CD4-positive, alpha-beta T cell (primary cell): Measurements from ENCODE around the gene ARHGEF33. TPM values are rescaled to one million over a fixed set of nuclear protein-coding genes. Genes with fewer than 3 reads are reported as not detected.
"Not testable (repeated sequence)": the region's sequence is repeated elsewhere in the genome, so short reads cannot be mapped to it uniquely, and the experiment has no call there.

Experiments used
- ATAC-seq: fragments of 200-7000 bp; cut with Tn5 transposase; one replicate; pipeline ENCODE4 v1.10.0; 2022; ENCODE audit warnings: mild to moderate bottlenecking; ENCODE audit not compliant: poor library complexity
- CTCF ChIA-PET: fragments of 350-600 bp; sonication (Branson Sonifier 250); formaldehyde crosslinking; loops from one replicate; lab custom pipeline; 2021; ENCODE audit warnings: antibody characterized with exemption, inconsistent platforms; lab: Charles Lee
- POLR2A ChIA-PET: fragments of 350-600 bp; sonication (Branson Sonifier 250); formaldehyde crosslinking; loops from one replicate; lab custom pipeline; 2021; ENCODE audit warnings: antibody characterized with exemption, inconsistent platforms; lab: Charles Lee
- DNase-seq, 14 experiments: peaks; one replicate each; pipeline ENCODE4 v3.0.0-alpha.2; 2013 to 2020; ENCODE audit warnings: mixed read lengths in 2 of 14
- H3K27ac ChIP-seq, 2 donors: one replicate each; pipeline versions ENCODE4 v1.5.1 to v1.7.0; 2013; ENCODE audit warnings: low read length in 2 of 2, low read depth in 1 of 2, mild to moderate bottlenecking in 1 of 2
- H3K27me3 ChIP-seq, 2 experiments: 1 replicate in 1 of 2; 2 replicates in 1 of 2; pipeline versions ENCODE4 v1.6.1 to v1.7.0; 2013; ENCODE audit warnings: low read length in 2 of 2, control low read depth in 1 of 2, mild to moderate bottlenecking in 1 of 2, moderate library complexity in 1 of 2; ENCODE audit not compliant: insufficient read depth in 2 of 2, control insufficient read depth in 1 of 2
- H3K36me3 ChIP-seq: one replicate; pipeline ENCODE4 v1.6.1; 2013; ENCODE audit warnings: low read length, control low read depth; ENCODE audit not compliant: insufficient read depth
- H3K4me1 ChIP-seq: one replicate; pipeline ENCODE4 v1.6.1; 2013; ENCODE audit warnings: low read length, control low read depth; ENCODE audit not compliant: insufficient read depth
- H3K4me3 ChIP-seq: one replicate; pipeline ENCODE4 v1.5.1; 2013; ENCODE audit warnings: mild to moderate bottlenecking, low read length, moderate library complexity
- H3K9me3 ChIP-seq, 2 experiments: 1 replicate in 1 of 2; 2 replicates in 1 of 2; pipeline versions ENCODE4 v1.6.1 to v1.7.0; 2013; ENCODE audit warnings: low read length in 2 of 2, mild to moderate bottlenecking in 2 of 2, control low read depth in 1 of 2, moderate library complexity in 1 of 2; ENCODE audit not compliant: control insufficient read depth in 1 of 2, insufficient read depth in 1 of 2
- H3K27ac Mint-ChIP-seq: one replicate; pipeline ENCODE4 v1.8.0; 2020; ENCODE audit warnings: mixed read lengths
- H3K27me3 Mint-ChIP-seq: one replicate; pipeline ENCODE4 v1.8.0; 2021; ENCODE audit warnings: mixed read lengths
- H3K36me3 Mint-ChIP-seq: one replicate; pipeline ENCODE4 v1.8.0; 2021; ENCODE audit warnings: low read depth, mixed read lengths
- H3K4me1 Mint-ChIP-seq: one replicate; pipeline ENCODE4 v1.8.0; 2021; ENCODE audit warnings: low read depth, mixed read lengths
- H3K4me3 Mint-ChIP-seq: one replicate; pipeline ENCODE4 v1.8.0; 2020; ENCODE audit warnings: mild to moderate bottlenecking, mixed read lengths
- H3K9me3 Mint-ChIP-seq: one replicate; pipeline ENCODE4 v1.8.0; 2020; ENCODE audit warnings: mixed read lengths
- intact Hi-C, 2 experiments: fragments of 100-400 bp; cut with DNase I in 1 of 2; cut with micrococcal nuclease in 1 of 2; formaldehyde crosslinking; loops; one replicate each; pipeline versions ENCODE4 v1.15.1 to v1.9.0; 2023 to 2025; cut with DNase I, micrococcal nuclease
- total RNA-seq, 174 experiments: library from RNA in 2 of 174; stranded (reverse) in 2 of 174; gene quantifications; one replicate each; pipeline ENCODE4 v1.2.3 and lab custom pipeline; 2021 to 2026
- TF ChIP-seq, protein P1 (sequence below): fragments of 200-600 bp; IDR thresholded peaks from one replicate; pipeline ENCODE4 v1.8.0; 2022; ENCODE audit warnings: antibody characterized with exemption, mild to moderate bottlenecking

Gene ARHGEF33
- total RNA-seq, 2 experiments from 2014 or later = not detected

GRCh38 chr2:38934742-38935141 is 45.1 kb downstream of the ARHGEF33 start:
- Mint-ChIP-seq H3K4me1 (no peaks in the 10 kb centered on the region), H3K4me3 (no peak overlapping the region), H3K36me3 (no peaks in the 10 kb centered on the region), H3K27me3 (no peaks in the 10 kb centered on the region), H3K27ac (no peak overlapping the region), H3K9me3 (no peaks in the 10 kb centered on the region)
- no peak overlapping the region for H3K27ac ChIP-seq
- ChIA-PET CTCF (no interaction called here), POLR2A (no interaction called here)
- H3K4me3 ChIP-seq = no peak overlapping the region
- H3K36me3 ChIP-seq = no peaks in the 10 kb centered on the region
- no peaks in the 10 kb centered on the region for H3K9me3 ChIP-seq
- H3K27me3 ChIP-seq = no peaks in the 10 kb centered on the region
- no peak for DNase-seq
- H3K4me1 ChIP-seq = no peaks in the 10 kb centered on the region
- no peak for ATAC-seq
- intact Hi-C loops = no loop called here
- TF ChIP-seq, protein P1, sequence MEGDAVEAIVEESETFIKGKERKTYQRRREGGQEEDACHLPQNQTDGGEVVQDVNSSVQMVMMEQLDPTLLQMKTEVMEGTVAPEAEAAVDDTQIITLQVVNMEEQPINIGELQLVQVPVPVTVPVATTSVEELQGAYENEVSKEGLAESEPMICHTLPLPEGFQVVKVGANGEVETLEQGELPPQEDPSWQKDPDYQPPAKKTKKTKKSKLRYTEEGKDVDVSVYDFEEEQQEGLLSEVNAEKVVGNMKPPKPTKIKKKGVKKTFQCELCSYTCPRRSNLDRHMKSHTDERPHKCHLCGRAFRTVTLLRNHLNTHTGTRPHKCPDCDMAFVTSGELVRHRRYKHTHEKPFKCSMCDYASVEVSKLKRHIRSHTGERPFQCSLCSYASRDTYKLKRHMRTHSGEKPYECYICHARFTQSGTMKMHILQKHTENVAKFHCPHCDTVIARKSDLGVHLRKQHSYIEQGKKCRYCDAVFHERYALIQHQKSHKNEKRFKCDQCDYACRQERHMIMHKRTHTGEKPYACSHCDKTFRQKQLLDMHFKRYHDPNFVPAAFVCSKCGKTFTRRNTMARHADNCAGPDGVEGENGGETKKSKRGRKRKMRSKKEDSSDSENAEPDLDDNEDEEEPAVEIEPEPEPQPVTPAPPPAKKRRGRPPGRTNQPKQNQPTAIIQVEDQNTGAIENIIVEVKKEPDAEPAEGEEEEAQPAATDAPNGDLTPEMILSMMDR = no peak

- ATAC-seq (no peak), DNase-seq (no peak)
- TF ChIP-seq, protein P1 = no peak
- Mint-ChIP-seq H3K9me3 (no peaks in the 10 kb centered on the region), H3K27ac (no peak overlapping the region), H3K36me3 (no peaks in the 10 kb centered on the region), H3K4me1 (no peaks in the 10 kb centered on the region), H3K4me3 (no peak overlapping the region), H3K27me3 (no peaks in the 10 kb centered on the region)
- Histone ChIP-seq H3K9me3 (no peaks in the 10 kb centered on the region), H3K27me3 (no peaks in the 10 kb centered on the region), H3K4me3 (no peak overlapping the region), H3K36me3 (no peaks in the 10 kb centered on the region), H3K4me1 (no peaks in the 10 kb centered on the region), H3K27ac (no peak overlapping the region)
- intact Hi-C loops = no loop called here
- POLR2A ChIA-PET = no interaction called here
- CTCF ChIA-PET = interaction anchor here (1.5 kb wide), 2 partner anchors 12 to 16 kb away, joined by 3 to 6 read pairs; no protein-coding TSS in a partner anchor
These were observed 46.0 kb downstream of the ARHGEF33 start for GRCh38 chr2:38935568-38936172.

- DNase-seq, H3K27me3 Mint-ChIP-seq, H3K36me3 ChIP-seq, POLR2A ChIA-PET, ATAC-seq, H3K27ac ChIP-seq, H3K4me3 ChIP-seq, H3K27me3 ChIP-seq, H3K4me1 ChIP-seq, H3K9me3 Mint-ChIP-seq, H3K36me3 Mint-ChIP-seq, H3K27ac Mint-ChIP-seq, H3K4me1 Mint-ChIP-seq, H3K4me3 Mint-ChIP-seq, H3K9me3 ChIP-seq, intact Hi-C loops: not testable (repeated sequence)
- CTCF ChIA-PET = interaction anchor here (0.6 to 1.5 kb wide), 3 partner anchors 11 to 56 kb away, joined by 3 to 6 read pairs (median 3); no protein-coding TSS in a partner anchor
These were observed 46.8 kb downstream of the ARHGEF33 start for GRCh38 chr2:38936516-38936915.

DNA sequence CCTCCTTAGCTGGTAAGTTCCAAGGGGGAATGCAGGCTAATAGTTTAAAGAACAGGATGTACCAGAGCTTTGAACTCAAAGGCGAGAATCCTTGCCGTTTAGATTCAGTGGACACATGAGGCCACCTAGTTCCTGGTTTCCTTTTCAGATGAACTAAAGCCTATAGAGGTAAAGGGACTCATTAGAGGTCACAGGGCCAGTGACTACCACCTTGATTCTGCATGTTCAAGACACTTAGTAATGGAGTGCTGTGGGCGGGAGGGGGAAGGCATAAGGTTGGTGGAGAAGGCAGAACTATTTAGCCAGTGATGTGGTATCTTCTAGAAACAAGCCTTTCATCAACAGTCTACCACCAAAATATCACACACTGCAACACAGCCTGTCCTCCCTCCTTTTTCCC is 47.9 kb downstream of the ARHGEF33 start:
- ChIA-PET CTCF (interaction anchor here (1.5 kb wide), 1 partner anchor 18 kb away, joined by 3 read pairs; no protein-coding TSS in a partner anchor), POLR2A (no interaction called here)
- intact Hi-C loops = no loop called here
- no peak overlapping the region for H3K27ac ChIP-seq
- Mint-ChIP-seq H3K4me1 (no peaks in the 10 kb centered on the region), H3K9me3 (no peaks in the 10 kb centered on the region), H3K36me3 (no peaks in the 10 kb centered on the region), H3K4me3 (no peak overlapping the region), H3K27ac (no peak overlapping the region), H3K27me3 (no peaks in the 10 kb centered on the region)
- no peak overlapping the region for H3K4me3 ChIP-seq
- TF ChIP-seq, protein P1 = no peak
- no peaks in the 10 kb centered on the region for H3K27me3 ChIP-seq
- H3K4me1 ChIP-seq = no peaks in the 10 kb centered on the region
- no peak for DNase-seq
- no peaks in the 10 kb centered on the region for H3K9me3 ChIP-seq
- ATAC-seq = no peak
- no peaks in the 10 kb centered on the region for H3K36me3 ChIP-seq
